HG02571 (cell line): ENCODE data around the gene MRPS22.

Experiments used
- ATAC-seq: cut with Tn5 transposase; IDR thresholded peaks from one replicate; pipeline ENCODE4 v1.9.1; 2021; ENCODE audit warnings: mild to moderate bottlenecking, moderate library complexity; ENCODE audit not compliant: unreplicated experiment

Gene MRPS22

GRCh38 chr3:139343895-139344856, at the start of gene MRPS22:
MRPS22 (plus strand) TSS chr3:139344020; CDS start chr3:139344027, 7 bp downstream.
- ATAC-seq: peak; percentile 98

- ATAC-seq: no peak
Observed at GRCh38 chr3:139295040-139295439, 48.8 kb upstream of the MRPS22 start.

GRCh38 chr3:139296141-139296718, 47.6 kb upstream of the MRPS22 start:
- no peak for ATAC-seq

- ATAC-seq: no peak
Observed at GRCh38 chr3:139297588-139298311, 46.1 kb upstream of the MRPS22 start.

- no peak for ATAC-seq
Observed at GRCh38 chr3:139299261-139300132, 44.3 kb upstream of the MRPS22 start.

GRCh38 chr3:139300416-139300815, 43.4 kb upstream of the MRPS22 start:
- no peak for ATAC-seq

- no peak for ATAC-seq
Observed at GRCh38 chr3:139301183-139301582, 42.6 kb upstream of the MRPS22 start.

GRCh38 chr3:139301654-139302053, 42.2 kb upstream of the MRPS22 start:
- ATAC-seq: no peak

GRCh38 chr3:139302084-139302800, 41.6 kb upstream of the MRPS22 start:
- no peak for ATAC-seq

GRCh38 chr3:139302801-139303113, 41.1 kb upstream of the MRPS22 start:
- ATAC-seq: no peak

GRCh38 chr3:139303216-139303615, 40.6 kb upstream of the MRPS22 start:
- no peak for ATAC-seq

- ATAC-seq: no peak
Observed at GRCh38 chr3:139304383-139304782, 39.4 kb upstream of the MRPS22 start.

GRCh38 chr3:139306078-139306477, 37.7 kb upstream of the MRPS22 start:
- ATAC-seq: no peak

- no peak for ATAC-seq
Observed at GRCh38 chr3:139307072-139307491, 36.7 kb upstream of the MRPS22 start.

GRCh38 chr3:139307601-139308555, 35.9 kb upstream of the MRPS22 start:
- ATAC-seq: no peak

GRCh38 chr3:139308560-139308959, 35.3 kb upstream of the MRPS22 start:
- no peak for ATAC-seq

- ATAC-seq: no peak
Observed at GRCh38 chr3:139309061-139309591, 34.7 kb upstream of the MRPS22 start.

GRCh38 chr3:139309880-139310279, 33.9 kb upstream of the MRPS22 start:
- no peak for ATAC-seq

- no peak for ATAC-seq
Observed at GRCh38 chr3:139310474-139310933, 33.3 kb upstream of the MRPS22 start.
